K562 treated with DMSO at 1 percent for 24 hours (cell line): ENCODE results near the gene PMF1. TPM values are rescaled to one million over a fixed set of nuclear protein-coding genes. Genes with fewer than 3 reads are reported as not detected.

Source experiments
- total RNA-seq: library from RNA; unstranded; fragments of 300-600 nt; gene quantifications from 2 replicates; pipeline ENCODE4 v1.2.3, GENCODE V29; 2022; ENCODE audit warnings: low read depth; ENCODE audit not compliant: insufficient read depth

The PMF1 gene
- total RNA-seq, result 103 and 109 TPM in 2 replicates

GRCh38 chr1:156212833-156213643 is at the start of gene PMF1:
PMF1 (plus strand) TSS chr1:156213007; CDS start chr1:156213016, 9 bp downstream.

GRCh38 chr1:156193488-156194299 is 19.1 kb upstream of the PMF1 start, which contains the start of gene SLC25A44:
SLC25A44 (plus strand) TSS chr1:156194104; CDS start chr1:156199848, 5,744 bp downstream.

GRCh38 chr1:156241926-156242325 is 29.1 kb downstream of the PMF1 start, which contains the start of gene BGLAP:
BGLAP (plus strand) TSS chr1:156242184; CDS start chr1:156242232, 48 bp downstream.

GRCh38 chr1:156247460-156248322 is 34.9 kb downstream of the PMF1 start, which contains the start of gene PAQR6:
PAQR6 (minus strand) TSS chr1:156248056; CDS start chr1:156246731, 1,325 bp downstream.

GRCh38 chr1:156282479-156283222 is 69.8 kb downstream of the PMF1 start, which contains the start of gene SMG5:
SMG5 (minus strand) TSS chr1:156282825; CDS start chr1:156282680, 145 bp downstream.

GRCh38 chr1:156284112-156284511 is 71.3 kb downstream of the PMF1 start, which contains the start of gene TMEM79:
TMEM79 (plus strand) TSS chr1:156284325; CDS start chr1:156285227, 902 bp downstream.

Other genes with a start within 250 kb of the PMF1 start
- 195 and 229 TPM in 2 replicates for gene ARHGEF2, start 234.5 kb upstream of the PMF1 start, total RNA-seq
- 297 and 307 TPM in 2 replicates for gene SSR2, start 192.1 kb upstream of the PMF1 start, total RNA-seq
- 50.3 and 55.1 TPM in 2 replicates for gene UBQLN4, start 159.2 kb upstream of the PMF1 start, total RNA-seq
- gene LAMTOR2, start 158.2 kb upstream of the PMF1 start, total RNA-seq, result 99.4 and 118 TPM in 2 replicates
- 1.3 TPM in 1 of 2 replicates, not detected in the other for gene RAB25, start 151.8 kb upstream of the PMF1 start, total RNA-seq
- gene MEX3A, start 130.5 kb upstream of the PMF1 start, total RNA-seq, result 2.8 and 5.1 TPM in 2 replicates
- gene LMNA, start 98.3 kb upstream of the PMF1 start, total RNA-seq, result 358 and 396 TPM in 2 replicates
- gene SEMA4A, start 59.4 kb upstream of the PMF1 start, total RNA-seq, result 0.74 and 0.78 TPM in 2 replicates
- gene SLC25A44, start 18.9 kb upstream of the PMF1 start, total RNA-seq, result 13.2 and 26.6 TPM in 2 replicates
- gene BGLAP, start 29.2 kb downstream of the PMF1 start, total RNA-seq, result 1.1 TPM in 1 of 2 replicates, not detected in the other
- 3.2 and 4.4 TPM in 2 replicates for gene PAQR6, start 35.0 kb downstream of the PMF1 start, total RNA-seq
- gene SMG5, start 69.8 kb downstream of the PMF1 start, total RNA-seq, result 63.6 and 66.7 TPM in 2 replicates
- gene TMEM79, start 71.3 kb downstream of the PMF1 start, total RNA-seq, result 6.7 and 8.4 TPM in 2 replicates
- 33.6 and 40.0 TPM in 2 replicates for gene GLMP, start 82.7 kb downstream of the PMF1 start, total RNA-seq
- gene VHLL, start 86.3 kb downstream of the PMF1 start, total RNA-seq, result not detected in 2 replicates
- gene CCT3, start 125.3 kb downstream of the PMF1 start, total RNA-seq, result 299 and 322 TPM in 2 replicates
- gene TSACC, start 125.5 kb downstream of the PMF1 start, total RNA-seq, result 2.1 TPM in 1 of 2 replicates, not detected in the other
- gene RHBG, start 156.2 kb downstream of the PMF1 start, total RNA-seq, result not detected in 2 replicates